Panc1 (cell line): ENCODE measurements around the gene RCOR3.

Source experiments
- POLR2AphosphoS5 ChIP-seq: IDR thresholded peaks from 2 replicates; pipeline ENCODE4 v1.6.1; 2012; ENCODE audit warnings: mild to moderate bottlenecking, low read depth, low read length, moderate library complexity
- REST ChIP-seq, 2 experiments: IDR thresholded peaks; 2 replicates each; pipeline ENCODE4 v1.6.1; 2011 to 2012; ENCODE audit warnings: low read depth in 2 of 2, control low read depth in 1 of 2, low read length in 1 of 2, mild to moderate bottlenecking in 1 of 2, moderate library complexity in 1 of 2; ENCODE audit not compliant: insufficient read depth in 1 of 2
- SIN3A ChIP-seq: IDR thresholded peaks from 2 replicates; pipeline ENCODE4 v1.6.1; 2012; ENCODE audit warnings: low read depth, mild to moderate bottlenecking, low read length, moderate library complexity, borderline replicate concordance; ENCODE audit not compliant: insufficient read depth
- TF ChIP-seq, protein P1 (sequence below): fragments of 450-650 bp; IDR thresholded peaks from 2 replicates; pipeline ENCODE4 v1.5.1; 2017; ENCODE audit warnings: mild to moderate bottlenecking

DNA sequence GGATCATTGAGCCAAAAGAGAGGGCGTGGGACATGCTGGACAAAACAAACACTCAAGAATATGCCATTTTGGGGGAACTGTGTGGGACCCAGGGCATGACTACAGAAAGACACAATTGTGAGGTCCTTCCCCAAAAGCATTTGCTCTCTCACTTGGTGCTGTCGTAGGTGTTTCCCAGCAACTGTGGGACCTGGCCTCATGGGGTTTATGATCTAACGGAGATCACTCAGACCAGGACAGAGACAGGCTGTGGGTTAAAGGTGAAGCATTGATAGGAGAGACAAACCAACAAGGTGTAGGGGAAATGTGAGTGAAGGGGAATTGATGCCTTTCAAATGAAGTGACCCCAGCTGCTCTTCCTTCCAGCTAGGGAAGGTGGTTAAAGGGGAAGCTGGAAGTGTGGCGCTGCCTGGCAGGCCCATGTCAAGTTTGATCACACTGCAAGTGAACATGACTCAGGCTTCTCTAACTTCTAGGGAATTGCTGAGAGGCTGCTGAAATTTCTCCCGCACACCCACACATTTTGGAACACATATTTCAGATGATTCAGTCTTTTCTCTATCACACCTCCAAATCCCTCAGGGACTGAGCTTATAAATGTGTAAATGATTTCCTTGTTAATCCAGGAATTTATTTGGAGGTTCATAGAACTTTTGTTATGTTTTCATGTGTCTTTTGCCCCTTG, 97.7 kb downstream of the RCOR3 start:
- TF ChIP-seq, protein P1, sequence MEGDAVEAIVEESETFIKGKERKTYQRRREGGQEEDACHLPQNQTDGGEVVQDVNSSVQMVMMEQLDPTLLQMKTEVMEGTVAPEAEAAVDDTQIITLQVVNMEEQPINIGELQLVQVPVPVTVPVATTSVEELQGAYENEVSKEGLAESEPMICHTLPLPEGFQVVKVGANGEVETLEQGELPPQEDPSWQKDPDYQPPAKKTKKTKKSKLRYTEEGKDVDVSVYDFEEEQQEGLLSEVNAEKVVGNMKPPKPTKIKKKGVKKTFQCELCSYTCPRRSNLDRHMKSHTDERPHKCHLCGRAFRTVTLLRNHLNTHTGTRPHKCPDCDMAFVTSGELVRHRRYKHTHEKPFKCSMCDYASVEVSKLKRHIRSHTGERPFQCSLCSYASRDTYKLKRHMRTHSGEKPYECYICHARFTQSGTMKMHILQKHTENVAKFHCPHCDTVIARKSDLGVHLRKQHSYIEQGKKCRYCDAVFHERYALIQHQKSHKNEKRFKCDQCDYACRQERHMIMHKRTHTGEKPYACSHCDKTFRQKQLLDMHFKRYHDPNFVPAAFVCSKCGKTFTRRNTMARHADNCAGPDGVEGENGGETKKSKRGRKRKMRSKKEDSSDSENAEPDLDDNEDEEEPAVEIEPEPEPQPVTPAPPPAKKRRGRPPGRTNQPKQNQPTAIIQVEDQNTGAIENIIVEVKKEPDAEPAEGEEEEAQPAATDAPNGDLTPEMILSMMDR: no peak
- TF ChIP-seq POLR2AphosphoS5 (no peak), REST (IDR thresholded peaks at IDR 0.05; ENCODE audit: insufficient read depth in 1 of 2, low read depth in 2 of 2, low read length in 1 of 2) (no peak), SIN3A (no peak)
